NOMO-1 (cell line): ENCODE measurements around the gene TJP1.
"Not testable (repeated sequence)": the region's sequence is repeated elsewhere in the genome, so short reads cannot be mapped to it uniquely, and the experiment has no call there.

ENCODE experiments used
- DNase-seq, 2 experiments: peaks; one replicate each; lab custom pipeline; 2025; ENCODE audit not compliant: unreplicated experiment in 2 of 2; lab: John Stamatoyannopoulos, UW

Gene TJP1

DNA sequence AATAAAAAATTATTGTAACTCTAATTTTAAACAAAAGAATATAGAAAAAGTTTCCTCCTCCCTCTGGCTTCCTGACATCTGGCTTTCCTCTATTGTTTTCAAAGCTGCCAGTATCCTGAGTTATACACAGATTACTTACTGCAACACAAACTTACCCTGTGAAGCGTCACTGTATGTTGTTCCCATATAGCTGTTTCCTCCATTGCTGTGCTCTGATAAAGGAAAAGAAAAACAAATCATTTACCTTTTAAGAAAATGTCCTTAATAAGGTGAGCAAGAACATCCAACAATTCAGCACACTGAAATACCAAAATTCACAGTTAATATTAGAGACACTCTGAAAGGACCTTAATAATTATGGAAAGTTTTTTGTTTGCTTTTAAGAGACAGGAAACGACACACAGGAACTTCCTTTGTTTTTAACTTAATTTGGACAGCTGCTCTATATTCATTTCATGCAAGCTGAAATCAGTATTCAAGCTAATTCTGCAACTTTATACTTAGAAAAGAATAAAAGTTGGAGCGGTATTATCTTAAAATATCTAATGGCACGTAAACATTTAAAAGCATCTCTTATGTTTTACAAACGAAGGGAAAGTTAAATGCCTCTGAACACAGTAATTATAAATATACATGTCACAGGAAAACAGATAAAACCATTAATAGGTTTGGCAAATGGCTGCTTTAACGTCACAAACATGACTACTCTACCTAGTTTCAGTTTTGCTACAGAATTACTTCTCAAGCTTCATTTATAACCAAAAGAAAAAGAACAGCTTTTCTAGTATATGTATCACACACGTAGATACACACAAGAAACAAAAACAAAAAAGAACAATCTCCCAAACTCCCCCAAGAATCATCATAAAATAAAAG, 21.5 kb downstream of the TJP1 start:
- DNase-seq: no peak

DNA sequence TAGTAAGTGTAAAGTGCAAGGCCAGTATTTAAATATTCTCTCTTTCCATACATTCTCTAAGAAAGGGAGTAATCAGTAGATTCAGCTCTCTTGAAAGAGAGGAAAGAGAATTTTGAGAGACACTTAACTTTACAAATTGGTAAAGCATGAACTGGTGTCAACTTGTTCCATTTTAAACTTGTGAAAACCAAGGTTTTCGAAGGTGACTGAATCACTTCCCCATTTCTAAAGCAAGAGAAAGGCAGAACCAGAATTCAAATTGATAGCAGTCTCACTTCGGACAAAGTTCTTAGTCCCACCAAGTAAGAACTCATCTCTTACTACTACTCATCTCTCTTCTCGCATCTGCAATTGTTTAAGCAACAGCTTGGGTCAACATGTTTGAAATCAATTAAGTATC, 22.4 kb downstream of the TJP1 start:
- DNase-seq: no peak

DNA sequence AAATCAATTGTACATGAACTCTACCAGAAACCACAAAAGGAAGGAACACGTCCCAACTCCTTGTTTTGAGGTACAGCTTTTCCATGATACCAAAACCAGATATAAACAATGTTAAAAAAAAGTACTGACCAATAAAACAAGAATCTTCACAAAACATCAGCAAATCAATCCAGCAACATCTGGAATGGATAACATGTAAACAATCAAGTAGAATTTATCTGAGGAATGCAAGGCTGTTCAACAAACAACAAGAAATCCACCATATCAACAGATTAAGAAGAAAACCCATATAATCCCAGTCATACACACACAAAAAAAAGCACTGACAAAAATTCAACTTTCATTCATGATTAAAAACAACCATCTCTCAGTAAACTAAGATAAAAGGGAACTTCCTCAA, 26.7 kb downstream of the TJP1 start:
- DNase-seq: no peak

DNA sequence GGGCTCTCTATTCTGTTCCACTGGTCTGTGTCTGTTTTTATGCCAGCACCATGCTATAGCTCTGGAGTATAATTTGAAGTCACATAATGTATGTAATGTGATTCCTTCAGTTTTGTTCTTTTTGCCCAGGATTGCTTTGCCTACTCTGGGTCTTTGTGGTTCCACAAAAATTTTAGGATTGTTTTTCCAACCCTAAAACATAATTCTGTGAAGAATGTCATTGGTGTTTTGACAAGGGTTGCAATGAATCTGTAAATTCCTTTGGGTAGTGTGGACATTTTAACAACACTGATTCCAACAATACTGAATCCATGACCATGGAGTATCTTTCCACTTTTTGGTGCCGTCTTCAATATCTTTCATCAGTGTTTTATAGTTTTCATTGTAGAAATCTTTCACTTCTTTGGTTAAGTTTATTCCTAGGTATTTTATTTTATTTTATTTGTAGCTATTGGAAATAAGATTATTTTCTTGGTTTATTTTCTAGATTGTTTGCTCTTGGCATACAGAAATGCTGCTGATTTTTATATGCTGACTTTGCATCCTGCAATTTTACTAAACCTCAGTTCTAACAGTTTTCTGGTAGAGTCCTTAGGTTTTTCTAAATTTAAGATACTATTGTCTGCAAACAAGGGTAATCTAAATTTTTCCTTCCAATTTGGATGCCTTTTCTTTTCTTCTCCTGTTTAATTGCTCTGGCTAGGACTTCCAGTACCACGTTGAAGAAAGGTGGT, 29.7 kb downstream of the TJP1 start:
- no peak for DNase-seq

DNA sequence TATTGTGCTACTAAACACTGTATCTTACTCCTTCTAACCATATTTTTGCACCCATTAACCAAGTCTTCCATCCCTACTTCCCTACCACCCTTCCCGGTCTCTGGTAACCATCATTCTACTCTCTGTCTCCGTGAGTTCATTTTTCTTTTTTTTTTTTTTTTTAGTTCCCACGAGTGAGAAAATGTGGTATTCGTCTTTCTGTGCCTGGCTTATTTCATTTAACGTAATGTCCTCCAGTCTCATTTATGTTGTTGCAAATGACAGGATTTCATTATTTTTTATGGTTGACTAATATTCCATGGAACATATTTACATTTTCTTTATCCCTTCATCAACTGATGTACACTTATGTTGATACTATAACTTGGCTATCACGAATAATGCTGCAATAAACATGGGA, 31.7 kb downstream of the TJP1 start:
- no peak for DNase-seq

DNA sequence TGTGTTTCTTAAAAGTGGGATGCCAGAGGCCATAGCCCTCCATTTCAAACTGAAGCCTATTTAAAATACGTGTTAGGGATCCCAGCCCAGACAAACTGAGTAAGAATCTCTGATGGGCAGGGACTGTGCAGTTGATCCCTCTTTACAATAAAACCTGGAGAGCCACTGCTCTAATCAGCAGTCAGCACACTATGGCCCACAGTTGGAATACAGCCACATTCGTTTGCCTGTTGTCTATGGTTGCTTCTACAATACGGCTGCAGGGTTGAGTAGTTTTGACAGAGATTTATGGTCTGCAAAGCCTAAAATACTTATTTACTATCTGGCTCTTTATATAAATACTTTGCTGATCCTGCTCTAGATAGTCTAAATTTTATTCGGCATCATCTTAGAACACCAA, 32.4 kb downstream of the TJP1 start:
- DNase-seq: no peak

DNA sequence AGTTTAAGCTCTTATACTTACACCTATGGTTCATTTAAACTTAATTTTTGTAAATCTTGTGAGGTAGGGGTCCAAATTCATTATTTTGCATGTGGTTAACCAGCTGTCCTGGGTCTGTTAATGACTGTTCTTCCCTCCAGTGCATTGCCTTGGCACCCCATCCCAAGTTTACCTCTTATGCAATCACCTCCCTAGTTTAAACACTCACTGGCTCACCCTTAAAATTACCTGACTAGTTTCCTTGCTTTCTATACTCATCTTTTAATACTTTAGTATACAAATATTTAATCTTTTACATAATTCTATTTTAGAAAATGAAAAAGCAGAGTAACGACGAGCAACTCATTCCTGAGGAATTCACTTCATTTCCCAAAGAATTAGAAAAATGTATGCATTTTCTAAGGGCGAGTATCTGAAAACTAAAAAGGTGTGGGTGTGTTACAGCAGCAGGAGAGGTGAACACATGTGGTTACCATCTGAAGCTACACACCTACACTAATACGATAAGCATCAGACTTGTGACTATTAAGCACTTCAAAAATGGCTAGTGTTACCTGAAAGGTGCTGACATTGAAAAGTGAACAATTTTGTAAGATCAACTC, 33.7 kb downstream of the TJP1 start:
- DNase-seq: no peak

DNA sequence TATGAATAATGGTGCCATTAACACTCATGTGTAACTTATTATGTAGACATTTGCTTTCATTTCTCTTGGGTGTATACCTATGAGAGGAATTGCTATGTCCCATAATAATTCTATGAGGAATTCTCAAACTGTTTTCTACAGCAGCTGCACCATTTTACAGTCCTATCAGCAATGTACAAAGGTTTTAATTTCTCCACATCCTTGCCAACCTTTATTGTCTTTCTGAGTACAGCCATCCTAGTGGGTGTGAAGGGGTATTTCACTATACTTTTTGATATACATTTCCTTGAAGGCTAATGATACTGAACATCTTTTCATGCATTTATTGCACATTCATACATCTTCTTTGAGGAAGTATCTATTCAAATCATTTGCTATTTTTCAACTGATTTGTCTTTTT, 34.5 kb downstream of the TJP1 start:
- no peak for DNase-seq

DNA sequence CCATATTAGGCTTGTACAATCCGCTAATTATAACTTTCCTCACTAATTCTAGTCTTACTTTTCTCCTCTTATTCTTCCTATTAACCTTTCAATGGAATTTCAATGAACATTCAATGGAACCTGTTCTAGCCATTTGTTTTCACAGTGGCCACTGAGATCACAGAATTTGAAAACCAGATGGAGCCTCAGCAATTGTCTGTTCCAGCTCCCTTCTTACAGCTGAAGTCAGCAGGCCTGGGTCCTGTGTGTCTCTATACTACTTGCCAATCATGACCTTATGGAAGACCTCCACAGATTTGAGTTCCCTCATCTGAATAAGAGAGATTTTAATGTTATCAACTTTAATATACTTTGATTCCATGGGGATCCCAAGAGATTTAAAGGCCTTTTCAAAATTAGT, 36.6 kb downstream of the TJP1 start:
- no peak for DNase-seq

DNA sequence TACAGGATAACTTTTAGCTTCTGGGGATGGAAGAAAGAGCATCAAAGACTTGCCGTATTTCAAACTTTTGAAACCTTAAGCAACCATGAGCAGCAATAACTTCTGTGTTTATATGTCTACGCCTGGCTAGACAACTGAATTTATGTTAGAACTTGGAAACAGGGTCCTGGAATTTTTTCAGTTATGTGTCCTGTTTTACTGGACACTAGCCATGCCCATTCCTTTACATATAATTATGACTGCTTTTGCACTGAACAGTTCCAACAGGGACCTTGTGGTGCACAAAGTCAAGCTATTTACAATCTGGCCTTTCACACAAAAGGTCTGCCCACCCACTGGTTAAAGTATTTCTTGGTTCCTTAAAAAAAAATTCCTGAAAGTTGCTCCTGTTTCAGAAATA, 37.1 kb downstream of the TJP1 start:
- no peak for DNase-seq

DNA sequence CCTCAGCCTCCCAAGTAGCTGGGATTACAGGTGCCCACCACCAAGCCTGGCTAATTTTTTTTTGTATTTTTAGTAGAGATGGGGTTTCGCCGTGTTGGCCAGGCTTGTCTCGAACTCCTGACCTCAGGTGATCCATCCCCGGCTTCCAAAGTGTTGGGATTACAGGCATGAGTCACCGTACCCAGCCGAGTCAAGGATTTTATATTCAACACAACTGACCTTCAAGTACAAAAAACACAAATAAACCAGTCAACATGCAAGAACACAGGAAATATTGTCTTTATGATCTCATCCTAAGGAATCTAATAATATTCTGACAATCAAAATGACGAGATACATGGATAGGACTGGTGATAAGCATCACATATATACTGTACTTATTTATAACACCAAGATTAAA, 37.9 kb downstream of the TJP1 start:
- no peak for DNase-seq

DNA sequence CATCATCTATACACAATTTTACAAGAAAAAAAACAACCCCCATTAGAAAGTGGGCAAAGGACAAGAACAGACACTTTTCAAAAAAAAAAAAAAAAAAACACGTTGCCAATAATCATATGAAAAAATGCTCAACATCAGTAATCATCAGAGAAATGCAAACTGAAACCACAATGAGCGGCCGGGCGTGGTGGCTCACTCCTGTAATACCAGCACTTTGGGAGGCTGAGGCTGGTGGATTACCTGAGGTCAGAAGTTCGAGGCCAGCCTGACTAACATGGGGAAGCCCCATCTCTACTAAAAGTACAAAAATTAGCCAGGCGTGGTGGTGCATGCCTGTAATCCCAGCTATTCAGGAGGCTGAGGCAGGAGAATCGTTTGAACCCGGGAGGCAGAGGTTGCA, 39.5 kb downstream of the TJP1 start:
- not testable (repeated sequence) for DNase-seq

DNA sequence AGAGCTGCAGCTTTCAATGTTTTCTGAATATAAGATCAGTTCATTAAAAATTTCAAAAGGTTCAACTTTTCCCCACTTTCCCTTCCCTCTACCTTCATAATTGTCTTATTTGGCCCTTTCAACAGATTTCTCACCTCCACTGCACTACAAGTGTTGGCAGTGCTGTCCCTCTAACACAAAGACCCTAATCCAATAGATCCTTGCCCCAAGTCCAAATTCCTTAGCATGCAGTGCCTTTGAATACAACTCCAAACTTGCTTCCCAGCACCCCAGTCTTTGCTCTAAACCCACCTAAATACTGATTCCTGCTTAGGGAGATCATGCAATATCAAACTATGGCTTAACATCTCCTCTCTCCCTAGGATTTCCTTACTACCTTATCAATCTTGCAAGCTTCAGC, 43.9 kb downstream of the TJP1 start:
- DNase-seq: no peak

DNA sequence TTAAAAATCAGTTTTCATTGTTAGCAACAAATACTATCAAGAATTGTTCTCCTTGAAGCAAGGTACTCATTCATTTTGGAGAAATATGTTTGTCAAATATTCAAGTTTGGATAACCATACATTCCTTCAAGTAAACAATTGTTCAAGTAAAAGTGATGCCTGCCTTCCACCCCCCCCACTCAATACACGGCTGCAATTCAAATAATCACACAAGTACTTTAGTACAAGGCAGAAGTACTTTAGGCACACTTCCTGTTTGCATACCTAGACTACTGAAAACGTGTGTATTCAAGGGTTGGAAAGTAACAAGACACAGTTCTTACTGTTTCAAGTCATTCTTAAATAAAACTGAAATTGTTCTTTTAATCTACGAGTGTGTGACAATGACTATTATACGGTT, 45.4 kb downstream of the TJP1 start:
- DNase-seq: no peak

DNA sequence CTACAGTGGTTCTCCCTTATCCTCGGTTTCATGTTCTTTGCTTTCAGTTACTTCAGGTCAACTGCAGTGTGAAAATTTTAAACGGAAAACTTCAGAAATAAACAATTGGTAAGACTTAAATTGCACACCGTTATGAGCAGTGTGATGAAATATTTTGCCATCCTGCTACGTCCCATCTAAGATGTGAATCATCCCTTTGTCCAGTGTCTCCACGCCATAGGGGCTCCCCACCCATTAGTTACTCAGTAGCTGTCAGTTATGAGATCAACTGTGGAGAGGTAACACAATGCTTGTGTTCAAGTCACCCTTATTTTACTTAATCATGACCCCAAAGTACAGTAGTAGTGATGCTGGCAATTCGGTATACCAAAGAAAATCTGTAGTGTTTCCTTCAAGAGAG, 47.4 kb downstream of the TJP1 start:
- DNase-seq: no peak

DNA sequence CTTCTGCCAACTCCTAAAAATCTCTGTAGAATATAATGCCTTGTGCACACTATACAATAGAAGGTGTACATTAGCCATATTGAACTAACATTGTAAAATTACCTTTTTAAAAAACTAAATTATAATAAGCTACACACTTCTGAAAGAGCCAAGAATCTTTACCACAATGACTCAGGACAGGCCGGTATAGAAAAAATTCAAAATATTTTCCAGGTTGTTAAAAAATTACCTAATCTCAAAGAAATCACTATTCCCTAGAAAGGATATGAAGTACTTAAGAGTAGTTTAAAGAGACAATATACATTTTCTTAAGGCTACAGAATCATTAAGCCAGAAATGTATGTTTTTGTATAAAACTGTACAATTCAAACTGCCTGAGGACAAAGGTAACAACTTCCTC, 48.5 kb downstream of the TJP1 start:
- no peak for DNase-seq

DNA sequence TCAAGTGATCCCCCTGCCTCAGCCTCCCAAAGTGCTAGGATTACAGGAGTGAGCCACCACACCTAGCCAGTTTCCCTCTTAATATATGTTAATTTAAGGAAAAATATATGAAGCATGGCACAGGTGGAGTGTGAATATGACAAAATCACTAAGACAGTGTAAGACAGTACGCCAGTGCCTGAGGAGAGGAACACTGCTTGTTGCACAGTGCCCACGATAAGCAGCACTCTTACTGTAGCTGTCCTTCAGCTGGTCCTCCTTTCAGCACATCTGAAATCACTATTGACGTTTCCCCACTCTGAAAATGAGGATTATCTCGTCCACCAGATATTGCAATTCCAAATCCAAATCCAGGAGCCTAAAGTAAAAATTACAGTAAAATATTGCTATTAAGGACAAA, 49.3 kb downstream of the TJP1 start:
- DNase-seq: no peak

DNA sequence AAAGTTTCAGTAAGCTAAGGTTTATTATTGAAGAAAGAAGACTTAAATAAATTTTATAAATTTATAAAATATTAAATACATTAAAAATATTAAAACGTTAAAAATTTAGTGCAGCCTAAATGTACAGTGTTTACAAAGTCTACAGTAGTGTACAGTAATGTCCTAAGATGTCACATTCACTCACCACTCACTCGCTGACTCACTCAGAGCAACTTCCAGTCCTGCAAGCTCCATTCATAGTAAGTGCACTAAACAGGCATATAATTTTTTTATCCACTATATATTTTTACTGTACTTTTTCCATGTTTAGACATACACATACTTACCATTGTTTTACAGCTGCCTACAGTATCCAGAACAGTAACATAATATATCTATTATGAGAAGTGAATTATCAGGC, 51.5 kb downstream of the TJP1 start:
- no peak for DNase-seq

DNA sequence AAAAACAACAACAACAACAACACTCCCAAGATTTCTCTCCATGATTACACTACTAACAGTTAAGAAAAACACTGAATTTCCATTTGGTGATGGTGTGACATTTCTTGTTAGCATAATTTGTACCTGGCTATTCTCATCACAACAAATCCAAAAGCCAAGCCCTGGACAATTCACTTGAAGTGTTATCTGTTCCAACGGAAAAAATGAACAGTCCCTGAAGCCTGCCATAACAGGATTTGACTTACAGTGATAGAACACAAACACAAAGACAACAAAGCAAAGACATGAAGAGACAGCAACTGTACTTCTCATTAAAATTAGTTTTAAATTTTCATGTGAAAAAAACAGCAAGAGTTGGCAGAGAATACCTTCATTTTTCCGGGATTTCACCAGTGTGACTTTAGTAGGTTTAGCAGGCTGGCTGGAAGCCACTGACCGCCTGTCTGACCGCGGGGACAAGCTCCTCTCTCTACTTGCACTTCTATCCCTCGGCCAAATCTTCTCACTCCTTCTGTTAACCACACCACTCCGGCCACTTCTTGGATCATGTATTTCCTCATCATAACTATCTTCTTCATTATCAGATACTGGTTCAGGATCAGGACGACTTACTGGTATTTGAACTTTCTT, 56.3 kb downstream of the TJP1 start:
- DNase-seq: no peak

DNA sequence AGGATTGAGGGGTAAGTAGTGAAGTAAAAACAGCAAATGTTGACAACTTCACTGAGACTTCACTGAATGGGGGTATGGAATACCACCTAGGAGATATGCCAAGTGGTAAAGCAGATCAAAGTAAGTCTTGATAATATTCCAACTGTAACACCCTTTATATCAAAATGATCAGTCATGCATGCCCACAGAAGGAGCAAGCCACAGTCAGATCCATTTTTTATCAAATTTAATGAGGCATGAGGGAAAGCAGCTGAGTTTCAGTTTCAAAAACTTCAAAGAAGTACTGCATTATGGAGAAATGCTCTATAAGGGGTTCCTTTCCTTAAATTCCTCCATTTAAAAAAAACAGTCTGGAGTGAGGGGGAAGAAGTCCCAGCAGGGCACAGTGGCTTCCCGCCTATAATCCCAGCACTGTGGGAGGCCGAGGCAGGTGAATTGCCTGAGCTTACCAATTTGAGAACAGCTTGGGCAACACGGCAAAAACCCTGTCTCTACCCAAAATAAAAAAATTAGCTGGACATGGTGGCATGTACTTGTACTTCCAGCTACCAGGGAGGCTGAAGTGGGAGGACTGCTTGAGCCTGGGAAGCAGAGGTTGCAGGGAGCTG, 56.9 kb downstream of the TJP1 start:
- DNase-seq: no peak

DNA sequence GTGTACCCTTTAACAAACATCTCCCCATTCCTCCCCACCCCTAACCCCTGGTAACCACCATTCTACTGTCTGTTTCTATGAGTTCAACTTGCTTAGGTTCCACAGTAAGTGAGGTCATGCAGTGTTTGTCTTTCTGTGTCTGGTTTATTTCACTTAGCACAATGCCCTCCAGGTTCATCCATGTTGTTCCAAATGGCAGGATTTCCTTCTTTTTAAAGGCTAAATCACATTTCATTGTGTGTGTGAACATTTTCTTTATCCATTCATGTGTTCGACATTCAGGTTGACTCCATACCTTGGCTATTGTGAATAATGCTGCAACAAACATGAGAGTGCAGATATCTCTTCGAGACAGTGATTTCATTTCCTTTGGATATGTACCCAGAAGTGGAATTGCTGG, 62.7 kb downstream of the TJP1 start:
- DNase-seq: no peak
